Right lobe of liver (tissue), 6 donors: ENCODE results near the gene AQP1. TPM values are rescaled to one million over a fixed set of nuclear protein-coding genes. Genes with fewer than 3 reads are reported as not detected.

ENCODE experiments used
- ATAC-seq, 4 donors: fragments of 200-7000 bp; cut with Tn5 transposase; one replicate each; pipeline ENCODE4 v1.9.1; 2020; ENCODE audit warnings: mild to moderate bottlenecking in 4 of 4, moderate library complexity in 4 of 4
- DNase-seq, 3 donors: peaks; one replicate each; pipeline ENCODE4 v3.0.0-alpha.2; 2020
- H3K27ac ChIP-seq, 3 donors: fragments of 200-600 bp; one replicate each; pipeline ENCODE4 v1.8.0; 2022
- H3K27me3 ChIP-seq, 2 donors: fragments of 200-600 bp; one replicate each; pipeline ENCODE4 v1.8.0; 2022
- H3K36me3 ChIP-seq, 4 donors: fragments of 200-600 bp; sonication (generic) in 1 of 4; one replicate each; pipeline versions ENCODE4 v1.5.1 to v1.8.0; 2017 to 2022; ENCODE audit warnings: control low read depth in 1 of 4
- H3K4me1 ChIP-seq, 4 donors: fragments of 200-600 bp; sonication (generic) in 1 of 4; one replicate each; pipeline versions ENCODE4 v1.5.1 to v1.8.0; 2017 to 2022; ENCODE audit warnings: control low read depth in 1 of 4
- H3K4me3 ChIP-seq, 3 donors: fragments of 200-600 bp; one replicate each; pipeline ENCODE4 v1.8.0; 2022
- H3K9me3 ChIP-seq, 4 donors: fragments of 200-600 bp; sonication (generic) in 1 of 4; one replicate each; pipeline versions ENCODE4 v1.5.1 to v1.8.0; 2017 to 2022; ENCODE audit warnings: control low read depth in 1 of 4
- POLR2A ChIP-seq: fragments of 450-650 bp; IDR thresholded peaks from one replicate; pipeline ENCODE4 v1.6.1; 2017; ENCODE audit warnings: antibody characterized with exemption, mild to moderate bottlenecking
- WGBS: methylation state at CpG from one replicate; pipeline ENCODE4 v1.1.6; 2018; ENCODE audit warnings: low coverage, low lambda C conversion rate; ENCODE audit not compliant: insufficient coverage; ENCODE audit errors: missing lambda C conversion rate; 5-methylcytosine and 5-hydroxymethylcytosine counted together
- intact Hi-C, 2 donors: fragments of 100-400 bp; cut with DNase I; formaldehyde crosslinking; loops; one replicate each; pipeline versions ENCODE4 v1.11.2 to v1.14.1; 2022
- total RNA-seq, 6 experiments: library from RNA; depleted of rRNA in 2 of 6; stranded (reverse); fragments of >200 nt in 2 of 6; fragmentation: NEBNext Ultra II Directional in 3 of 6; extraction: Animal tissue kit (Norgen Biotek cat#: 25700) in 3 of 6; gene quantifications; one replicate each; pipeline versions ENCODE4 v1.1.0 to v1.2.4, GENCODE V29; 2016 to 2023
- TF ChIP-seq, protein P1 (sequence below), 4 donors: fragments of 200-600 bp in 3 of 4; fragments of 450-650 bp in 1 of 4; IDR thresholded peaks; one replicate each; pipeline versions ENCODE4 v1.5.1 to v1.8.0; 2016 to 2022; ENCODE audit warnings: antibody characterized with exemption in 4 of 4, mild to moderate bottlenecking in 2 of 4
- donor health status: DM: no; HTN: yes; CAD: no.
- donor health status: DM: no; HTN: no; CAD: no.
- donor health status: DM: no; HTN: no; CAD: no.
- donor health status: DM: no; HTN: yes; CAD: no.
- donor health status: DM: no; HTN: yes; CAD: no.

AQP1 gene
- total RNA-seq, 6 experiments from 2014 or later: 11.3 to 20.8 (median 14.8) TPM

DNA sequence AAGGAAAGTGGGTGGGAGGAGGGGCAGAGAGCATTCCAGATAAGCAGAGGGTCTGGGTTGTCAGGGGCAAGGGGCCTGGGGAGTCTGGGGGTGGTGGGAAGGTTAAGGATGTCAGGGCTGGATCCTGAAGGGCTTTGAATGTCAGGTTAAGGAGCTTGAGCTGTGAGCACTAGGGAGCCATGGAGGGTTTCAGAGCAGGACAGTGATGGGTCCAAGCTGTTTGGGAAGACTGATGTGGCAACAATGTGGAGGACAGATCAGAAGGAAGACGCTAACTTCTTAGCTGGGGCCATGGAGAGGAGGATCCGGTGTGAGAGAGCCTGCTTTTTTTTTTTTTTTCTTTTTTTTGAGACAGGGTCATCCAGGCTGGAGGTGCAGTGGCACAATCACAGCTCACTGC is 13.9 kb upstream of the AQP1 start:
- Histone ChIP-seq H3K27ac (peak overlapping the region in 2 of 3 donors; percentile 79 to 85), H3K4me3 (no peak overlapping the region), H3K36me3 (no peaks in the 10 kb centered on the region), H3K4me1 (peaks cover 0 to 38% (median 12%) of the 10 kb centered on the region in 4 donors), H3K9me3 (no peaks in the 10 kb centered on the region), H3K27me3 (no peaks in the 10 kb centered on the region)
- DNase-seq (no peak), ATAC-seq (no peak)
- intact Hi-C loops: no loop called here
- TF ChIP-seq, protein P1, sequence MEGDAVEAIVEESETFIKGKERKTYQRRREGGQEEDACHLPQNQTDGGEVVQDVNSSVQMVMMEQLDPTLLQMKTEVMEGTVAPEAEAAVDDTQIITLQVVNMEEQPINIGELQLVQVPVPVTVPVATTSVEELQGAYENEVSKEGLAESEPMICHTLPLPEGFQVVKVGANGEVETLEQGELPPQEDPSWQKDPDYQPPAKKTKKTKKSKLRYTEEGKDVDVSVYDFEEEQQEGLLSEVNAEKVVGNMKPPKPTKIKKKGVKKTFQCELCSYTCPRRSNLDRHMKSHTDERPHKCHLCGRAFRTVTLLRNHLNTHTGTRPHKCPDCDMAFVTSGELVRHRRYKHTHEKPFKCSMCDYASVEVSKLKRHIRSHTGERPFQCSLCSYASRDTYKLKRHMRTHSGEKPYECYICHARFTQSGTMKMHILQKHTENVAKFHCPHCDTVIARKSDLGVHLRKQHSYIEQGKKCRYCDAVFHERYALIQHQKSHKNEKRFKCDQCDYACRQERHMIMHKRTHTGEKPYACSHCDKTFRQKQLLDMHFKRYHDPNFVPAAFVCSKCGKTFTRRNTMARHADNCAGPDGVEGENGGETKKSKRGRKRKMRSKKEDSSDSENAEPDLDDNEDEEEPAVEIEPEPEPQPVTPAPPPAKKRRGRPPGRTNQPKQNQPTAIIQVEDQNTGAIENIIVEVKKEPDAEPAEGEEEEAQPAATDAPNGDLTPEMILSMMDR (IDR thresholded peaks at IDR 0.05): no peak
- TF ChIP-seq POLR2A: no peak
- no CpG with 5 or more reads among the region's 2 CpGs for WGBS

DNA sequence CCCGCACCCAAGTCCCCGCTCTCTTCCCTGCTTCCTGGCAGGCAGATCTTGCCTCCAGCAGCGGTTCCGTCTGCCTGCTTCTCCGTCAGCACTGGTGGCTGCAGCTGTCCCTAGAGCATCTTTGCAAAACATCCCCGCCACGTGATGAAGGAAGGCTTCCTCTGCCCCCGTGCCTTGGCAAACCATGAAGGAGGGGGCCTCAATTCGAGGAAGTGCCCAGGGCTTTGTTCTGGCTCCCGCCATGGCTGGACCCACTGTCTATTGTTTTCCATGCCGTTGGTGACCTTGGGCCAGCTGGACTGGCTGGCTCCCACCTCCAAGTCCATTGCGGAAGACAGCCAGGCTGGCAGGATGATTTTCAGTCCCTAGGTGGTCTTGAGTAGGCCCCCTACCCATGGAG is 13.2 kb upstream of the AQP1 start:
- no peak for ATAC-seq
- intact Hi-C loops: no loop called here
- no peak for DNase-seq
- Histone ChIP-seq H3K4me3 (no peak overlapping the region), H3K4me1 (peaks cover 0 to 32% (median 10%) of the 10 kb centered on the region in 4 donors), H3K27me3 (no peaks in the 10 kb centered on the region), H3K27ac (no peak overlapping the region), H3K9me3 (no peaks in the 10 kb centered on the region), H3K36me3 (no peaks in the 10 kb centered on the region)
- TF ChIP-seq, protein P1 (IDR thresholded peaks at IDR 0.05): no peak
- no peak for TF ChIP-seq POLR2A
- 69% methylated on average over 7 of the region's 12 CpGs for WGBS

DNA sequence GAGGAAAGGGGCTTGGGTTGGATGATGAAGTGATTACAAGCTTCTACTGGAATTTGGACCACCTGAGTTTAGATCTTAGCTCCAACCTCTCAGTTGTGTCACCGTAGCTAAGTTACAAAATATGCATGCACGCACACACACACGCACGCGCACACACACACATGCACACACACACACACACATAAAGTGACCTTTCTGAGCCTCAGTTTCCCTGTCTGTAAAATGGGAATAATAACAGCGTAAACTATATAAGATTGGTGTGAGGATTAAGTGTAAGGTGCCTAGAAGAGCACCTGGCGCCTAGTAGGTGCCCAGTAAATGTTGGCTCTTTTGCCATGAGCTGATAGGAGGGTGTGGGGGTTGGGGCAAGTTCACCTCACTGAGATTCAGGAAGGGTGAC is 12.6 kb upstream of the AQP1 start:
- WGBS: 93% methylated on average over 7 of the region's 7 CpGs
- H3K27me3 ChIP-seq: no peaks in the 10 kb centered on the region
- no peak overlapping the region for H3K27ac ChIP-seq
- DNase-seq (no peak), ATAC-seq (no peak)
- H3K4me1 ChIP-seq: peaks cover 0 to 25% (median 10%) of the 10 kb centered on the region in 4 donors
- H3K36me3 ChIP-seq: no peaks in the 10 kb centered on the region
- intact Hi-C loops: no loop called here
- TF ChIP-seq POLR2A: no peak
- TF ChIP-seq, protein P1 (IDR thresholded peaks at IDR 0.05): no peak
- H3K4me3 ChIP-seq: no peak overlapping the region
- no peaks in the 10 kb centered on the region for H3K9me3 ChIP-seq

DNA sequence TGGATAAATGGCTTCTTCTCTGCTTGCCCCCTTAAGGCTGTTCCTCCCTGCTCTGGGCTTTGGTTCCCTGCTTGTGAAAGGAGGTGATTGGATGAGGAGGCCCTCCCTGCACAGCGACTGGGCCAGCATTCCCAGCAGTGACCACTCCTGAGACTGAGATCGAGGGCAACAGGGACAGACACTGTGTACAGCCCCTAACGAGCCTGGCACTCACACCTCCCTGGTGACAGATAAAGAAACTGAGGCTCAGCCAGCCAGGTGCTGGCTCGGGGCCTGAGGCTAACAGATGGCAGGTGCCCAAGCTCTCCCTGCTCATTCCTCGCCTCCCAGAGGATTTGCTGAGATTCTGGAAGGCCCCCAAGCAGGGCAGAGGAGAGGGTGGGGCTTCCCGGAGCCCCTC is 12.0 kb upstream of the AQP1 start:
- Histone ChIP-seq H3K36me3 (no peaks in the 10 kb centered on the region), H3K9me3 (no peaks in the 10 kb centered on the region), H3K4me3 (no peak overlapping the region), H3K27ac (peak overlapping the region in 1 of 3 donors; percentile 43), H3K4me1 (peaks cover 0 to 20% (median 10%) of the 10 kb centered on the region in 4 donors), H3K27me3 (no peaks in the 10 kb centered on the region)
- 87% methylated on average over 3 of the region's 6 CpGs for WGBS
- DNase-seq (no peak), ATAC-seq (no peak)
- no peak for TF ChIP-seq POLR2A
- TF ChIP-seq, protein P1 (IDR thresholded peaks at IDR 0.05): no peak
- intact Hi-C loops: no loop called here

DNA sequence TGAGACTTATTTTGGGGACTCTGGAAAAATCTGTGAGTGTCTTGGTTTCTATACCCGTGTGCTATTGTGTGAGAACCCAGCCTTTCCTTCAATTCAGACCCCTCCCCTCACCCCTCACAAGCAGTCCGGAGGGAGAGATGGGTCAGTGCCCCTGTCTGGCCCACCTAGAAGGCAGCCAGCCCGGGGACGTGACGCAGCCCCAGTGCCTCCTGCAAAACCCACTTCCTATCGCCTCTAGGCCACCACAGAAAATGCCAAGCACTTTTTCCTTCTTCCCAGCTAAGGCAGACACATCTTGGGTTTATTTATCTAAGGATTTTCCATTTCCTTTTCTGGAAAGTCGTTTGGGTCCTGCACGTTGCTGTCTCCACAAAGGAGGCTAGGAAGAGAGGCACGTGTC is 11.6 kb upstream of the AQP1 start:
- peaks cover 0 to 15% (median 9%) of the 10 kb centered on the region in 4 donors for H3K4me1 ChIP-seq
- H3K27me3 ChIP-seq: no peaks in the 10 kb centered on the region
- ATAC-seq: no peak
- H3K9me3 ChIP-seq: no peaks in the 10 kb centered on the region
- intact Hi-C loops: no loop called here
- 56% methylated on average over 5 of the region's 9 CpGs for WGBS
- DNase-seq: no peak
- H3K36me3 ChIP-seq: no peaks in the 10 kb centered on the region
- no peak overlapping the region for H3K4me3 ChIP-seq
- peak overlapping the region in 1 of 3 donors; percentile 43 for H3K27ac ChIP-seq
- no peak for TF ChIP-seq POLR2A
- TF ChIP-seq, protein P1 (IDR thresholded peaks at IDR 0.05): no peak
